K562 (cell line): ENCODE data around the gene SERPINA6. TPM values are rescaled to one million over a fixed set of nuclear protein-coding genes. Genes with fewer than 3 reads are reported as not detected.

Experiments used
- ATAC-seq: fragments of 200-7000 bp; cut with Tn5 transposase; 3 replicates; pipeline ENCODE4 v1.9.1; 2020; ENCODE audit warnings: moderate library complexity
- BruUV-seq: library from RNA; stranded (reverse); fragments of 400-500 nt; replicated peaks from 2 replicates; lab custom pipeline; 2021; lab: Mats Ljungman, UMichigan
- CTCF ChIA-PET: fragments of 300-600 bp; formaldehyde crosslinking; extraction: SDS; loops from one replicate; lab custom pipeline; 2021; ENCODE audit warnings: low intra/inter-chr PET ratio; lab: Yijun Ruan, JAX
- POLR2A ChIA-PET: fragments of 300-600, 350-650 bp; sonication (Branson Sonifier 250); formaldehyde crosslinking; extraction: SDS; loops from one replicate; lab custom pipeline; 2021; ENCODE audit warnings: antibody characterized with exemption, inconsistent platforms; lab: Yijun Ruan, JAX
- DNase-seq, 4 experiments: peaks; one replicate each; pipeline versions ENCODE4 v3.0.0 to v3.0.0-alpha.2; 2011 to 2018; ENCODE audit warnings: low spot score in 3 of 4, mixed read lengths in 3 of 4; ENCODE audit errors: extremely low read depth in 1 of 4
- FAIRE-seq: peaks from 2 replicates; lab custom pipeline; 2011; peaks lifted over from hg19 to GRCh38; lab: Jason Lieb, UNC
- H2AFZ ChIP-seq: 2 replicates; pipeline ENCODE4 v1.6.0; 2011; ENCODE audit warnings: low read depth, low read length, control low read depth, inconsistent platforms
- H3K27ac ChIP-seq: fragments of 200-600 bp; 3 replicates; pipeline ENCODE4 v1.8.0; 2011; ENCODE audit warnings: low read depth, mild to moderate bottlenecking, control low read depth, inconsistent platforms, low read length, moderate library complexity, mixed read lengths; ENCODE audit errors: extremely low read depth
- H3K27me3 ChIP-seq, 2 experiments: fragments of 300-600 bp in 1 of 2; 2 replicates in 1 of 2; 3 replicates in 1 of 2; pipeline versions ENCODE4 v1.6.0 to v1.8.0; 2011; ENCODE audit warnings: inconsistent platforms in 2 of 2, low read length in 2 of 2, mild to moderate bottlenecking in 1 of 2, mixed read lengths in 1 of 2, moderate library complexity in 1 of 2; ENCODE audit not compliant: control insufficient read depth in 2 of 2, insufficient read depth in 2 of 2
- H3K36me3 ChIP-seq: fragments of 300-600 bp; 3 replicates; pipeline ENCODE4 v1.8.0; 2011; ENCODE audit warnings: mild to moderate bottlenecking, low read length, inconsistent platforms; ENCODE audit not compliant: control insufficient read depth, insufficient read depth
- H3K4me1 ChIP-seq, 2 experiments: fragments of 200-600 bp in 1 of 2; replicated peaks in 1 of 2; 2 replicates in 1 of 2; 3 replicates in 1 of 2; pipeline versions ENCODE4 v1.5.1 to v1.8.0; 2011; ENCODE audit warnings: inconsistent platforms in 2 of 2, low read length in 2 of 2, mild to moderate bottlenecking in 1 of 2, mixed read lengths in 1 of 2, moderate library complexity in 1 of 2; ENCODE audit not compliant: control insufficient read depth in 2 of 2, insufficient read depth in 2 of 2
- H3K4me2 ChIP-seq: 2 replicates; pipeline ENCODE4 v1.6.1; 2011; ENCODE audit warnings: low read length, control low read depth, inconsistent platforms, mixed read lengths; ENCODE audit not compliant: insufficient read depth
- H3K4me3 ChIP-seq: fragments of 200-600 bp; sonication (generic), shearing (Covaris generic); 2 replicates; pipeline ENCODE4 v1.5.1; 2016; ENCODE audit warnings: control low read depth, inconsistent platforms
- H3K79me2 ChIP-seq: fragments of 200-600 bp; 3 replicates; pipeline ENCODE4 v1.8.0; 2011; ENCODE audit warnings: low read length, inconsistent platforms; ENCODE audit not compliant: control insufficient read depth, insufficient read depth
- H3K9ac ChIP-seq, 2 experiments: 2 replicates each; pipeline versions ENCODE4 v1.6.0 to v1.6.1; 2011; ENCODE audit warnings: low read depth in 2 of 2, low read length in 2 of 2, control low read depth in 1 of 2, inconsistent platforms in 1 of 2, mild to moderate bottlenecking in 1 of 2, mixed read lengths in 1 of 2; ENCODE audit not compliant: insufficient read depth in 1 of 2
- H3K9me1 ChIP-seq: one replicate; pipeline ENCODE4 v1.6.0; 2011; ENCODE audit warnings: inconsistent platforms, mild to moderate bottlenecking, low read length, moderate library complexity; ENCODE audit not compliant: control insufficient read depth, insufficient read depth
- H3K9me3 ChIP-seq: replicated peaks from 2 replicates; pipeline ENCODE4 v1.5.1; 2011; ENCODE audit warnings: low read depth, low read length, inconsistent platforms; ENCODE audit not compliant: control insufficient read depth, insufficient read depth
- H4K20me1 ChIP-seq: replicated peaks from 2 replicates; pipeline ENCODE4 v1.6.1; 2011; ENCODE audit warnings: low read length, inconsistent platforms, mixed read lengths; ENCODE audit not compliant: control insufficient read depth, insufficient read depth
- ATF2 ChIP-seq: sonication (generic); formaldehyde crosslinking; IDR thresholded peaks from 2 replicates; pipeline ENCODE4 v1.8.1; 2022; ENCODE audit warnings: missing genetic modification reagents
- DACH1 ChIP-seq: fragments of 450-650 bp; IDR thresholded peaks from 2 replicates; pipeline ENCODE4 v1.6.1; 2018; ENCODE audit not compliant: partially characterized antibody
- ELF1 ChIP-seq: fragments of 200-800 bp; sonication (Bioruptor generic); IDR thresholded peaks from 2 replicates; pipeline ENCODE4 v1.6.1; 2016; ENCODE audit warnings: missing genetic modification characterization, missing compliant biosample characterization
- MAZ ChIP-seq, 2 experiments: fragments of 450-650 bp in 1 of 2; sonication (generic) in 1 of 2; formaldehyde crosslinking; IDR thresholded peaks in 1 of 2; conservative IDR thresholded peaks in 1 of 2; 2 replicates each; pipeline versions ENCODE4 v1.4.0 to v1.5.0; 2020; ENCODE audit warnings: mild to moderate bottlenecking in 1 of 2, missing genetic modification reagents in 1 of 2
- PREB ChIP-seq: sonication (generic); formaldehyde crosslinking; IDR thresholded peaks from 2 replicates; pipeline ENCODE4 v1.8.1; 2023; ENCODE audit warnings: mild to moderate bottlenecking, missing genetic modification reagents
- SREBF1 ChIP-seq: fragments of 150-350 bp; IDR thresholded peaks from 2 replicates; pipeline ENCODE4 v1.6.1; 2014; ENCODE audit warnings: antibody characterized with exemption, low read depth, low read length, borderline replicate concordance
- WGBS: fragments of 100-300 bp; shearing (Covaris generic); methylation state at CpG from one replicate; pipeline ENCODE4 v1.1.6; 2016; ENCODE audit warnings: low coverage, mixed read lengths; ENCODE audit not compliant: insufficient coverage; ENCODE audit errors: missing lambda C conversion rate; 5-methylcytosine and 5-hydroxymethylcytosine counted together
- in situ Hi-C: fragments of 300-500 bp; cut with MboI; formaldehyde crosslinking; loops from 4 replicates; pipeline ENCODE4 v1.15.0; 2018; ENCODE audit warnings: inconsistent platforms, mixed read lengths
- intact Hi-C: fragments of 100-400 bp; cut with micrococcal nuclease; formaldehyde crosslinking; loops from 2 replicates; pipeline ENCODE4 v1.14.2; 2022
- polyA plus RNA-seq, 8 experiments: library from polyadenylated mRNA; depleted of rRNA in 4 of 8; stranded (reverse) in 5 of 8; unstranded in 3 of 8; fragments of >200 nt; fragmentation: Nextera tagmentation in 2 of 8; fragmentation: Illumina TruSeq in 1 of 8; extraction: Ambion mirVana in 2 of 8; extraction: Trizol in 1 of 8; gene quantifications; 2 replicates each; pipeline versions ENCODE4 v1.2.1 to v1.2.3, GENCODE V29; 2011 to 2014; ENCODE audit warnings: inconsistent platforms in 1 of 8, missing spikeins in 1 of 8
- total RNA-seq, 7 experiments: library from RNA; depleted of rRNA in 6 of 7; stranded (reverse); fragments of >200 nt in 6 of 7; fragmentation: Illumina TruSeq in 2 of 7; extraction: Trizol in 2 of 7; gene quantifications; 2 replicates each; pipeline versions ENCODE4 v1.2.1 to v1.2.3, GENCODE V29; 2011 to 2021; ENCODE audit warnings: low replicate concordance in 1 of 7
- TF ChIP-seq, protein P1 (sequence below): sonication (generic); formaldehyde crosslinking; IDR thresholded peaks from 2 replicates; pipeline ENCODE4 v1.8.0; 2023; ENCODE audit warnings: mild to moderate bottlenecking, missing genetic modification reagents
- TF ChIP-seq, protein P2 (sequence below), 2 experiments: fragments of 450-650 bp; conservative IDR thresholded peaks; 2 replicates each; pipeline ENCODE4 v1.6.1; 2017; ENCODE audit warnings: mild to moderate bottlenecking in 2 of 2, moderate library complexity in 2 of 2

SERPINA6 gene
- total and polyA plus RNA-seq, 9 of the 15 experiments (the other 6 are each of a cell fraction or from before 2014, with no cell fraction given) = not detected

DNA sequence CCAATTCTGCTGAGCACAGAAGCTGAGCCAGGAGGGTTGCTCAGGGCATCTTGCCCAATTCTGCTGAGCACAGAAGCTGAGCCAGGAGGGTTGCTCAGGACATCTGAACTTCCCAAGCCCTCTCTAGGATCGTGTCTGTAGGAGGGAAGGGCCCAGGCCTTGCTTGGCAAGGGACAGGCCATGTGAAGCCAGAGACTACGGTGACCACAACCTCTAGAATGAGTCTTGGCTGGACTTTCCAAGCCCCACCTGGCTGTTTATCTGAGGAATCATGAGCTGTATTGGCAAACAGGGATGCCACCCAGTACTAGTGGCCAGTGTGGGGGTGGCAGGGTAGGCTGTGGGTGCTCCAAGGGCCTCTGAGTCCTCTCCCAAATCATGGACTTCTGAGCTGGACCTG is 7.7 kb upstream of the SERPINA6 start:
- FAIRE-seq (no peak), DNase-seq (no peak), ATAC-seq (no peak)
- Histone ChIP-seq H3K4me2 (no peak overlapping the region), H3K9me1 (no peaks in the 10 kb centered on the region), H3K27ac (no peak overlapping the region), H3K36me3 (no peaks in the 10 kb centered on the region), H3K27me3 (no peaks in the 10 kb centered on the region), H3K9ac (no peak overlapping the region), H4K20me1 (no peaks in the 10 kb centered on the region), H3K4me3 (no peak overlapping the region), H3K79me2 (no peaks in the 10 kb centered on the region), H3K4me1 (no peaks in the 10 kb centered on the region), H3K9me3 (no peaks in the 10 kb centered on the region), H2AFZ (no peak overlapping the region)
- WGBS = 0% methylated on average over 2 of the region's 2 CpGs
- in situ Hi-C loops = no loop called here
- intact Hi-C loops = no loop called here
- no TSS peak for BruUV-seq
- POLR2A ChIA-PET = no interaction called here
- CTCF ChIA-PET = no interaction called here
- TF ChIP-seq ELF1 (no peak), ATF2 (no peak), MAZ (CRISPR knock-in tag; conservative IDR thresholded peaks at IDR 0.05 in 1 of 2, IDR thresholded peaks at IDR 0.05 in 1 of 2) (no peak), PREB (CRISPR knock-in tag) (no peak), SREBF1 (no peak), DACH1 (no peak)
- TF ChIP-seq, protein P1, sequence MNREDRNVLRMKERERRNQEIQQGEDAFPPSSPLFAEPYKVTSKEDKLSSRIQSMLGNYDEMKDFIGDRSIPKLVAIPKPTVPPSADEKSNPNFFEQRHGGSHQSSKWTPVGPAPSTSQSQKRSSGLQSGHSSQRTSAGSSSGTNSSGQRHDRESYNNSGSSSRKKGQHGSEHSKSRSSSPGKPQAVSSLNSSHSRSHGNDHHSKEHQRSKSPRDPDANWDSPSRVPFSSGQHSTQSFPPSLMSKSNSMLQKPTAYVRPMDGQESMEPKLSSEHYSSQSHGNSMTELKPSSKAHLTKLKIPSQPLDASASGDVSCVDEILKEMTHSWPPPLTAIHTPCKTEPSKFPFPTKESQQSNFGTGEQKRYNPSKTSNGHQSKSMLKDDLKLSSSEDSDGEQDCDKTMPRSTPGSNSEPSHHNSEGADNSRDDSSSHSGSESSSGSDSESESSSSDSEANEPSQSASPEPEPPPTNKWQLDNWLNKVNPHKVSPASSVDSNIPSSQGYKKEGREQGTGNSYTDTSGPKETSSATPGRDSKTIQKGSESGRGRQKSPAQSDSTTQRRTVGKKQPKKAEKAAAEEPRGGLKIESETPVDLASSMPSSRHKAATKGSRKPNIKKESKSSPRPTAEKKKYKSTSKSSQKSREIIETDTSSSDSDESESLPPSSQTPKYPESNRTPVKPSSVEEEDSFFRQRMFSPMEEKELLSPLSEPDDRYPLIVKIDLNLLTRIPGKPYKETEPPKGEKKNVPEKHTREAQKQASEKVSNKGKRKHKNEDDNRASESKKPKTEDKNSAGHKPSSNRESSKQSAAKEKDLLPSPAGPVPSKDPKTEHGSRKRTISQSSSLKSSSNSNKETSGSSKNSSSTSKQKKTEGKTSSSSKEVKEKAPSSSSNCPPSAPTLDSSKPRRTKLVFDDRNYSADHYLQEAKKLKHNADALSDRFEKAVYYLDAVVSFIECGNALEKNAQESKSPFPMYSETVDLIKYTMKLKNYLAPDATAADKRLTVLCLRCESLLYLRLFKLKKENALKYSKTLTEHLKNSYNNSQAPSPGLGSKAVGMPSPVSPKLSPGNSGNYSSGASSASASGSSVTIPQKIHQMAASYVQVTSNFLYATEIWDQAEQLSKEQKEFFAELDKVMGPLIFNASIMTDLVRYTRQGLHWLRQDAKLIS (CRISPR knock-in tag) = no peak
- TF ChIP-seq, protein P2, sequence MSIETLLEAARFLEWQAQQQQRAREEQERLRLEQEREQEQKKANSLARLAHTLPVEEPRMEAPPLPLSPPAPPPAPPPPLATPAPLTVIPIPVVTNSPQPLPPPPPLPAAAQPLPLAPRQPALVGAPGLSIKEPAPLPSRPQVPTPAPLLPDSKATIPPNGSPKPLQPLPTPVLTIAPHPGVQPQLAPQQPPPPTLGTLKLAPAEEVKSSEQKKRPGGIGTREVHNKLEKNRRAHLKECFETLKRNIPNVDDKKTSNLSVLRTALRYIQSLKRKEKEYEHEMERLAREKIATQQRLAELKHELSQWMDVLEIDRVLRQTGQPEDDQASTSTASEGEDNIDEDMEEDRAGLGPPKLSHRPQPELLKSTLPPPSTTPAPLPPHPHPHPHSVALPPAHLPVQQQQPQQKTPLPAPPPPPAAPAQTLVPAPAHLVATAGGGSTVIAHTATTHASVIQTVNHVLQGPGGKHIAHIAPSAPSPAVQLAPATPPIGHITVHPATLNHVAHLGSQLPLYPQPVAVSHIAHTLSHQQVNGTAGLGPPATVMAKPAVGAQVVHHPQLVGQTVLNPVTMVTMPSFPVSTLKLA (conservative IDR thresholded peaks at IDR 0.05) = no peak
